HPDE6-E6E7 (cell line): ENCODE results near the gene MACROD2.
A peak's percentile ranks its signal among the peaks of the same experiment; 100 is the strongest.
"Not testable (repeated sequence)": the region's sequence is repeated elsewhere in the genome, so short reads cannot be mapped to it uniquely, and the experiment has no call there.

ENCODE experiments used
- DNase-seq: peaks from one replicate; pipeline ENCODE4 v3.0.0; 2011; ENCODE audit warnings: missing footprints; ENCODE audit errors: extremely low spot score

MACROD2 gene

DNA sequence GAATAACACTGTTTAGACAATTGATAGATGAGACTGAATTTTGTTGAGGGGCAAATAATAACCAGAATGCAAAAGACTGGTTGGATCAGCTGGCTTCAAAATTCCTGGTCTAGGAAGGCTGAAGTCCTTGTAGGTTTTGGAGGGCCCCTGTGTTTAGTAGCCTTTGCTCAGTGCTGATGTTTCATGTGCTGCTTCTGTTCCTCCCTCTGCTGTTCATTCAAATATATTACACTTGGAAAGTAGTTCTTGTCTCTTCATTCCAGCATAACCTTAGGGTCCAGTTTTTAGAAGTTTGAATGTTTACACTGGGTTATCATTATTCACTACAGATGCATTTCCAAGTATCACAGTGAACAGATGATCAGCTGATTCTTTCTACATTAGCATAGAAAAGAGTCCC lies 269.6 kb downstream of the MACROD2 start:
- no peak for DNase-seq

DNA sequence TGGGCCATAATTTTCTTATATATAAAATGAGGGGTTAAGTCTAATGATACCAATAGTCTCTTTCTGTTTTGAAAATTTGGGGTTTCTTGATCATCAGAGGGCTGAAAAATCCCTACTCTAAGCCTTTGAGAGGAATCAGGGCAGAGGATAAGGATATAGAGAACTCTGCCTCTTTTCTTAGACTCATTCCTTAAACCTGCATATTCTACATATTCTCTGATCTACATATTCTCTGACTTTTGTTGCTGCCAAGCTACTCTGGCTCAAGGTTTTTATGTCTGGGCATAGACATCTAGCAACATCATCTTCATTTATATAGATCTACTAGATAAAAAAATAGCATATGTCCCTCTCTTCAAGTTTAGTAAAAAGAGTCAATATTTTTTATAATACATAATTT lies 270.9 kb downstream of the MACROD2 start:
- DNase-seq = no peak

DNA sequence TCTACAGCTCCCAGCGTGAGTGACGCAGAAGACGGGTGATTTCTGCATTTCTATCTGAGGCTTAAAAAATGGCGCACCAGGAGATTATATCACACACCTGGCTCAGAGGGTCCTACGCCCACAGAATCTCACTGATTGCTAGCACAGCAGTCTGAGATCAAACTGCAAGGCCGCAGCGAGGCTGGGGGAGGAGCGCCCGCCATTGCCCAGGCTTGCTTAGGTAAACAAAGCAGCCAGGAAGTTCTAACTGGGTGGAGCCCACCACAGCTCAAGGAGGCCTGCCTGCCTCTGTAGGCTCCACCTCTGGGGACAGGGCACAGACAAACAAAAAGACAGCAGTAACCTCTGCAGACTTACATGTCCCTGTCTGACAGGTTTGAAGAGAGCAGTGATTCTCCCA lies 275.4 kb downstream of the MACROD2 start:
- DNase-seq = not testable (repeated sequence)

DNA sequence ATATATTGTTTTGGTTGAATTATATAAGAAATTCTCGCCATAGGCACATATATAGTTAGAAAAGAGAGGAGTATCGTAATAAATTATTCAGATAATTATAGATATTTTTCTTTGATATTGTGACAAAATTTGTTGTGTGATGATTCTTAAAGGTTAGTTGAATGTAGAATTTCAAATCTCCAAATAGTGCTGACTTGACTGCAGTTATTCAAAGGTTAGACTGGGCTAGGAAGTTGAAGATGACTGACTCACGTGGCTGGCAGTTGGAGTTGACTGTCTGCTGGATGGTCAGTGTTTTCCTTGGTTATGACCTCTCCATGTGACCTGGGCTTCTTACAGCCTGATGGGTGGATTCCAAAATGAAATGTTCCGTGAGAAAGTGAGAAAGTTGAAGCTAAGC lies 286.8 kb downstream of the MACROD2 start:
- DNase-seq = no peak

DNA sequence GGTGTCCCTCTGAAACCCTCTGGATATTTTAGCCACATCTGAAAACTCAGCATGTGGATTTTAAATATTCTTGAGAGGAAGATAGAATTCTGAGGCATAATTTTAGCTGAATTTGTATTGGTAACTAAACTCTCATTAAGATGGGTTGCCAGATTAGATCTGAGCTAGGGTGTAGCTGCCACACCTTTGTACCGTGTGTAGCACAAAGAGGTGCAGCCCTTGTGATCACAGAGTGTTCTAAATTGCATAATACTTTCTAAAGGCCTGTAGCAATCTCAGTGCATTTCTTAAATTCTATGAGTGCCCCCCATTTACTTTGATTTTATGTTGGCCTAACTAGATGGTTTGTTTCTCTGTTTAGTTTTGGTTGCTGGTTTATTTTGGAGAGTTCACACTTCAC lies 289.1 kb downstream of the MACROD2 start:
- no peak for DNase-seq

DNA sequence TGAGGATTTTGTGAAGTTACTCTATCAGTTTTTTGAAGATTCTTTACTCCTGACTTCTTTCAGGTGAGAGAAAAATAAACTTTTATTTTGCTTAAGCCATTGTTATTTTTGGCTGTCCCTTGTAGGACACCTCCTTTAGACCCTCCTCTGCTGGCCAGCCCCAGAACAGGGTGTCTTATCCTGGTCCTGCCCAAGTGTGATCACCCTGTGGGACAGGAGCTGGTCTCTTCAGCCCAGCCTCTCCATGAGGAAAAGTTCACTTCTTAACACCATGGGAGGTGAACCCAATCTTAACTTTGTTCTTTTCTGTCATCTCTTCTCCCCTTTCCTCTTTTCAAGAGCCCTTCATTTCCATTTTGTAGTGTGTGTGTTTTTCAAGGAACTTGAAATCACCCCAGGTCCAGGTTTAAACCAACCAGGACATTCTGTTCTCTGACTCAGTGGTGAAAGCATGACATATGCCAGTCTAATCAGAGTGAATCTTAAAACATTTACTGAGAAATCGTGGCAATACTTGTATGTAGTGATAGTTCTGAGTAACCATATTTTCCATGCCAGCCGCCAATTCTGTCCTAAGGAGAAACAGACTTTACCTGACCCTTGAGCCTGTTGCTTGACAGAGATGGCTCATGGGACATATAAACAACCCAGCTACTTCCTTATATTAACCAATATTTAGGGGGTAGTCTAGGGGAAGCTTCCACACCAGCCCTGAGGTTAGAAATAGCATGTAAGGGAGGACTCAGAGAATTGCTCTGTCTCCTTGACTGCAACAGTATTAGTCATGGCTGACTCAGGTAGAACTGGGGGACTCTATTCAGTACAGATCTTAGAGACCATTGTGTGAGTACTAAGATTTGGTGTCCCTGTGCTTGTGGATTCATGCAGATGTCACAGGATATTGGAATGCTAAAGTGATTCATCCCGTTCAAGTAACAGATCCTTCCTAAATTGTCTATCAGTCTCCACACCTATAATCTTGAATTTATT lies 293.3 kb downstream of the MACROD2 start:
- DNase-seq = peak; percentile 98

DNA sequence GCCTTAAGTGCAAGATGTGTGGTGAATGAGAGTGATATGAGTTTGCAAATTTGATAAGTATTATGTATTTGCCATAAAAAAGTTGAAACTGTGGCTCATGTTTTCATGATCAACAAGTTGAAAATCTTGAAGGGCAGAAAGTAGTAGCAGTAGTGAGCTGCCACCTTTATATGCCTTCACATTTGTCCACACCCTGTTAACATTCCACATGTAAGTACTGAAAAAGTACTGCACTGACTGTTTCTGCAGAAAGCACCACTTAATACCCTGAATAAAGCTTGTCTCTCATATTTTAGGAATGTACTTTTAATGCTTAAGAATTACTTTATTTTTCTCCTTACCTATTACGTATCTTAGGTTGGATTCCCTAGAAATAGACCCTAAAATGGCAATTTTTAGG lies 296.2 kb downstream of the MACROD2 start:
- DNase-seq = no peak

DNA sequence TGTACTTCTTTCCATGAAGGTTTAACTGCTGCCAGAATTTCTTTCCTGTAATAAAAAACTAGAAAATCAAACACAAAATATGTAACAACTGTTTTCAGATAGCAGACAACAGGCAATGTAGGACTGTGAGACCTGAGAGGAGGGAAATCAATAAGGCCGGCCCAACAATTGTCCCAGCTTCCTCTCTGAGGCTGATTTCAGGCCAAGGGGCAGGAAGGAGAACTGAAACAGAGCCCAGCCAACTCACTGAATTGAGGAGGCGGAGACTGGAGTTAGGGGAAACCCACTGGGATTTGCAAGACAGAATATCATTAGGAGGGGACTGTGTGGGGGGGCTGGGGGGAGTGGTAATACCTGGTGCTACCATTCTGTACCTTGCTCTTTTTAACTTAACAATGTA lies 299.9 kb downstream of the MACROD2 start:
- no peak for DNase-seq

DNA sequence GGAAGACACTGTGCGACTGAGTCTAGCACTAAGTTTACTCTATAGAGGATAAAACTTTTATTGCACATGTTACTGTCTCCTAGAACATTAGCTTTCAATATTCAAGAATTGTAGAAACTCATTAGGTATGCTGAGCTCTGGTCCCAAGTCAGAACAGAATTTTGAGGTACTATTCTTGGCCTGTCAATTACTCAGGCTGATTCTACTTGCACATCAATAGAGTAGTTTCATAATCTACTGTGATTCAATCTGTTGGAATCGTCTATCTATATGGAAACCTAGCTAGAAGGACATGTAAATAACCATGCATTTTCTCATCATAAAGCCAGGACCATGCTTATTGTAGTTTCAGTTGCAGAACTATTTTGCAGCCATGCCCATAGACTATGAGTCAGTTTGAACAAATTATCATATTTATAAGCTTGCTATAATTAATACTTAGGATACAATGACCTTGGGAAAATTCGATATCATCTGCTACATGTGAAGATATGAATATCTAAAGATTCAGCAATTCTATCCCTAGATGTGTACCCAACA lies 300.5 kb downstream of the MACROD2 start:
- DNase-seq = no peak

DNA sequence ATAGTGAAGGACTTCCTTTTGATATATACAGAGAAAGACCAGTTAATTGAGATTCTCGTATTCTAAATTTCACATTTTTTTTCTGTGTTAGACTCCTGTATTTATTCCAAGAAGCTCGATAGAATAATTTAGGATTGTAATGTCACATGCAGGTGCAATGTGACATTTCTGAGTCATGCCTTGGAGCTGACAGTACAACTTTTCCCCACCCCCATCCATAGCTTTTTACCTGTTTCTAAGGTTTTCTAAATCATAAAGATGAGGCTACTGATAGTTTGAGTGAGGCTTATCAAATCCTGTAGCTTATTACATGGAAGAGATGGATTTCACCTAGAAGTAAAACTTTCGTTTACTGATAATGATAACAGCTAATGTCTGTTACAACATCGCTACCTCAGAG lies 304.5 kb downstream of the MACROD2 start:
- DNase-seq = no peak

DNA sequence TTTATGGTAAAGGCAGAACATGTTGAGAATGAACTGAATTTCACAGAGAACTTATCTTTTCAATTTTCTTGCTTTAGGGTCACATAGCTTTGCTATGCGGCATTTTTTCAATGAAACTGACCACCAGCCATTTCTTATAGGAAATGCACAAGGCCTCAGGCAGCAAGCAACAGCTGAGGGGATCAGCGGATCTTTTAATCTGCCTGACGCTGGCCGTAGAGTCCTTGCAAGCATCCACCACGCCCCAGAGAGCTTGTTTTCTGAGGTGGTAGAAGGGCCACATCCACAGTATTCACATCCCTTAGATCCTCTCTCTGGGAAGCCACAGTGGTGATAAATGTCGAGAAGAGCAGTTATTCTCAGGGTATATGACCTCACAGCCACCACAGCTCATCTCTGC lies 307.8 kb downstream of the MACROD2 start:
- DNase-seq = no peak

DNA sequence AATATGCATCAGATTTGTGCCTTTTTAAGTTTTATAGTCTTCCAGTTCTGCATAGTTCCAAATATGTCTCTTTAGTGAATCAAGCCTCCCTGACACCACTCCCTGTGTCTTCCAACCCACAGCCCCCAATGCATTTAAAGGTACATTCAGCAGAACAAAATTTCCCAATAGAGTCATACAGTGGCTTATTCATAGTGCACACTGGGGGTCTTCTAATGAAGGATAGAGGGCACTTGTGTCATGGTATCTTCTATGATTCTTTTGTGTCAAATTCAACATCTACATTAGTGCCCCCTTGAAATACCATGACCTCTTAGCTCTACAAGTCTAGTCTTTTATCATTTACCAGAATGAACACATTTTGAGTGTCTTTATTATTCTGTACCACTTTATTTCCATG lies 308.3 kb downstream of the MACROD2 start:
- DNase-seq = no peak

DNA sequence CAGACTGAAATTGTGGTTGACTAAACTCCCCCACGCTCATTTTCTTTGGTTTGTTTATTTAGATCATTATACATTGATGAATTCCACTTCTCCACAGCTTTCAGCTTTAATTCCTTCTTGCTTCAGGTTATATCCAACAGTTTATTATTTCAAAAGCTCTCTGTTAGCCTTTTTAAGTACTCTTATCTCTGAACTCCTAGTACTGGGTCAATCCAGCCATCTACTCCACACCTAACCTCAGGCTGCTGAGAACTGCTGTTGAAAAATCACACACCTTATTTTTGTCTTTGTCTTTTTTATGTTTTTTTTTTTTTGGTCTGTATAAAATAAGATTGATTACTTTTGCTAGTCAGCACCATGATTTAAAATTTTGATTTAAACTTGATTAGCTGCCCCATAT lies 309.2 kb downstream of the MACROD2 start:
- no peak for DNase-seq

DNA sequence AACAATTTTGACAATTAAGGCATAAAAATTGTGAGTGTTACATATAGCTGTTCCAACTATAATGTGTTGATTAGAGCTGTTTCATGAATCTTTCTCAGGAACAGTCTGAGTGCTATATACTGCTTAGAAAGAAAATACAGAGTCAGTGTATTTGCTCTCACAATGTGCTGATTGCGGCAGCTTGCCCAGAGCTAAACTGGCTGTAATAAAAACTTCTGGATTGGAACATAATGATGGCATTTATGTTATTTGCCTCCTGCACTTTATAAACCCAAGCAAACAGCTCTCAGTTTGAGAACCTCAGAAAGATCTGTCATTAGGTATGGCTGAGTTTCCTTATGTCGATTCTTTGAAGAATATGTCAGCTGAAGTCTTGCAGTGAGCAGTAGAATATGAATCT lies 312.6 kb downstream of the MACROD2 start:
- DNase-seq = no peak

DNA sequence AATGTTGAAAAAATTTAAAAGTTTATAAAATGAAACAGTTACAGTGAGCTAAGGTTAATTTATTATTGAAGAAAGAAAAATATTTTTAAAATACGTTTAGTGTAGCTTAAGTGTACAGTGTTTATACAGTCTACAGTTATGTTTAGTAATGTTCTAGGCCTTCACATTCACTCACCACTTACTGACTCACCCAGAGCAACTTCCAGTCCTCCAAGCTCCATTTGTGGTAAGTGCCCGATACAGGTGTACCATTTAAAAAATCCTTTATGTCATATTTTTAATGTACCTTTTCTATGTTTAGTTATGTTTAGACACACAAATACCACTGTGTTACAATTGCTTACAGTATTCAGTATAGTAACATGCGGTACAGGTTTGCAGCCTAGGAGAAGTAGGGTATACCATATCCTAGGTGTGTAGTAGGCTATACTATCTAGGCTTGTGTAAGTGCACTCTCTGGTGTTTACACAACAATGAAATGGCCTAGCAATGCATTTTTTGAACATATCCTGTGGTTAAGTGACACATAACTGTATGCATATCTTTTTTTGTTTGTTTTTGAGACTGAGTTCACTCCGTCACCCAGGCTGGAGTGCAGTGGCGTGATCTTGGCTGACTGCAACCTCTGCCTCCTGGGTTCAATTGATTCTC lies 315.8 kb downstream of the MACROD2 start:
- DNase-seq = no peak

DNA sequence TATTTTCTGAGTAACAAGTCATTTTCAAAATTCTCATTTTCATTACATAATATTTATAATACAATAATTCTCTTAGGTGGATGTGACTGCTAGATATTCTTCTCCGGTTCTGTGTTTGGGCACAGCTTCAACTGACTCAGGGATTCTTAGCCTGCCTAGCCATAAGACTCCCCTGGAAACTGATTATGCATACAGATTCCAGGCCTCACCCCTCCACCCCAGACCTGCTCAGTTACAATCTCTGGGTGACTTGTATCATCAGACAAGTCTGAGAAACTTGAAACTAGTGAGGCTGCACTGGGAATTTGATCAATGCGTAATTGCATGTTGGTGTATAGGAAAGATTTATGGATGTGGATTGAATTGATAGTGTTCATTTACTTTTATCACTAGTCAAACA lies 316.7 kb downstream of the MACROD2 start:
- no peak for DNase-seq

DNA sequence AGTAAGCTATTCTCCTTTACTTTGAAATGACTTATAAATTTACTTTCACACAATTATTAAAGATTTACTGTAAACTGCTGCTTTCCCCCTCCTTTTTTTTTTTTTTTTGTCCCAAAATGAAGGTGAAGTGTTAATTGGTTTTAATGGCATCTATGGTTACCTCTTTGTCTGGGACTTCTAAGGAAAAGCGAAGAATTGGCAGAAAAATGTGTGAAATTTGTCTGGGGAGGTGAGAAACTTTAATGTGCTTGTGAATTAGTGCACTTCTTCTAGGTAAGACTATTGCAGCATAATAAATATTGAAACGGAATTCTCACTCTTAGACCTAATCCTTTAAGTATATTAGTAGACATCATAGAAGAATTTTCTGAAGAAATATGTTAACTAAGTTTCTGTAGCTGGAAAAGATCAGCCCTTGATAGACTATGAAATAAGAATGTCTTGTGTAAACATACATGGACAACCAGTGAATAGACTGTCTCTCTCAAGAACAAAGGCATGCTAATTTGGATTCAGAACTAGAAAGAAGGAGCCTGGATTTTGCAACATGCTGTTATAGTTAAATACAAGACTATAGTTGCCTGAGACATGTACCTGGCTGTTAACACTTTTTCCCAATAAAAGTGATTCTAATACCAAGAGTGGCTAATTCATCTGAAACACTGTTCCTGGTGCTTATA lies 318.2 kb downstream of the MACROD2 start:
- no peak for DNase-seq

DNA sequence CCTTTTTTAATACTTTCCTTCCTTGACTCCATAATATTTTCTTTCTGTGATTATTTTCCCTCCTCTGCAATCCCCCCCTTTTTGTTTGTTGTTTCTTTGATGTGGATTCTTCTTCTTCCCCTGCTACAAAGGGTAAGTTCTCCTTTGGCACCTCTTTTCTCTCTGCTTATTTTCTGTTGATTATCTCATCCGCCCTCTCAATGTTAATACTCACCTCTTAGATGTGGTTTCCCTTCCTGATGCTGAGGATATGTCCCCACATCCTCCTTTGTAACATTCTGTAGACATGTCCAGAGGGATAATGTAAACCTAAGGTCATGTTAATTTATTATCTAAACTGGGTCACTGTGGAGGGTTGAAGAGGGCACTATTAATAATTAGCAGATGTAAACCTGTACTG lies 324.4 kb downstream of the MACROD2 start:
- no peak for DNase-seq

DNA sequence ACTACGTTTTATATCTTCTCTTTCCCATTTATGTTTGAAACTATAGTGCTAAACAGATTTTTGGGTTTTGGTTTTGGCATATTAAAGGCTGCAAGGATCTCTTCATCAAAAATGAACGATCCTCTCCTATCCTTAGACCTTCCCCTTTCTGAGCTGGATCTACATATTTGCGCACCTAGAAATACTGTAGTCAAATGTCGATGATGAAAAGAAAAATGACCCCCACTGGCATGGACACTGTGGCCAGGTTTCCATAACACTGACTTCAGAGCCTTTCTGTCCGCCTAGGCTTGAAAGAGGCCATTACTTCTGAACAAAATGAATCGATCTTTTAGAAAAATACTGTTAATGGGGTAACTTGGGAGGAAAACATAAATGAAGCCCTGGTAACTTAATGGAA lies 336.3 kb downstream of the MACROD2 start:
- no peak for DNase-seq

DNA sequence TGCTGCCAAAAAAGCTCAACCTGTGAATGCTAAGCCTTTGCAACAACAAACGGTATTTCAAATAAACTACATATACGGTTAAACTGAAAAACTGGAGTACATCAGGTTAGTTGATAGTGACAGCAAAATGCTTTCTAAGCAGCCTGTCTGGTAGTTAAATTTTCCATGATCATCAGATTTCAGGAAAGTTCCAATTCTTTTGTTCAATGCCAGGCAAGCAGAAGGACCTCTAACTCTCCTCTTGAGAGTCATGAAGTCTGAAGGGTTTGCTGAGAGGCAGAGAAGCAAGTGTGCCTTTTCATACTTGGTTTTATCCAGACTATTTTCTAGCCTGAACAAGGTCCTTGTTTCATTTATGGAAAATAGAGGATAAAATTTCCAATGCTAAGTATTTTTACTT lies 337.6 kb downstream of the MACROD2 start:
- no peak for DNase-seq

DNA sequence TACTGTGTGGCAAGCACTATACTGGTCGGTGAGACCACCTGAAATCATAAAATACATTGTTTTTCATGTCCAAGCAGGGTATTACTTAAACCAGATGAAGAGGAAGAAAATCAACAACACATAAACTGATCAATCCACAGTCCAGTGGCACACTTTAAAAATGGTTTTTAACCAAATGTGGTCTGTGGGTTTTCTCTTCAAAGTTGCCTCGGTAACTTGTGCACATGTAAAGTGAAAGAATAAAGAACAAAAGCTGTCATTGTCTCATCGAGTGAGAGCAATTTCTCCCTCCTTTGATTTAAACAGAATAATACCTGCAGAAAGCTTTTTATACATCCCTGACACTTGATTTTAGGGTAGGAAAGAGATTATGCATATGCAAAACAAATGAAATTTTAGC lies 338.4 kb downstream of the MACROD2 start:
- no peak for DNase-seq

DNA sequence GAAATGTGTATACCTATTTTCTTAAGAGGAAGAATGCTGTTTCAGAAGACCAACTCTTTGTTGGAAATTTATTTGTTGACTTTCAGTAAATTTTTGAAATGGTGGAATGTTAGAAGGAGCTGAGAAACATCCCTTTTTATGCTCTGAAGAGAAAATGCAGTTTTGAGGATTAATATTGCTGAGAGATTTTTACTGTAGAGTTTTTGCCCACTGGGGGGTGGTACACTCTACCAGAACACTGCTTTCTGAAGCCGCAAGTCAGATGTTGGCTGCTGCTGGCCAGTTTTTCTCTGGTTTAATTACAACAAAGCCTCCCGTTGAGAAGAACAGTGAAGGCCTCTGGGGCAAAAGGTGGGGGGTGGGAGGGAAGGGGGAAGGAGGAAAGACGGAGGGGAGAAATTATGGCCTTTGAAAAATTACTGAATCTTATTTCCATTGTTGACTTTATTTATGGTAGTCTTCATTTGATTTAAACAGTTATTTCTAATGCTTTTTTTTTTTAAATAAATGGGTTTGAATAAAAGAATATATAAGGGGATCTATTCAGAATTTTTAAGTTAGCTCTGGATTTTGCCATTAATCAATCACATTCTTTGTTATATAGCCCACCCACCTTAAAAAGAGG lies 339.1 kb downstream of the MACROD2 start:
- DNase-seq = peak; percentile 33
